H1 (cell line): ENCODE results near the gene GRM7. TPM values are rescaled to one million over a fixed set of nuclear protein-coding genes. Genes with fewer than 3 reads are reported as not detected.

Source experiments
- CTCF ChIA-PET: fragments of 300-600 bp; sonication (Branson Sonifier 250); formaldehyde crosslinking; loops from one replicate; lab custom pipeline; 2021; ENCODE audit not compliant: partially characterized antibody; lab: Charles Lee
- POLR2A ChIA-PET: fragments of 300-600 bp; sonication (Branson Sonifier 250); formaldehyde crosslinking; loops from one replicate; lab custom pipeline; 2021; ENCODE audit warnings: inconsistent platforms; ENCODE audit not compliant: partially characterized antibody; lab: Charles Lee
- DNase-seq, 2 experiments: peaks; one replicate each; pipeline versions ENCODE4 v3.0.0 to v3.0.0-alpha.2; 2010 to 2022; ENCODE audit warnings: low spot score in 2 of 2, low read depth in 1 of 2, mixed read lengths in 1 of 2
- FAIRE-seq: peaks from 2 replicates; lab custom pipeline; 2011; peaks lifted over from hg19 to GRCh38; lab: Jason Lieb, UNC
- H2AFZ ChIP-seq: 2 replicates; pipeline ENCODE4 v1.8.1; 2012; ENCODE audit warnings: low read length, inconsistent platforms
- H2AK5ac ChIP-seq: 2 replicates; pipeline ENCODE4 v1.6.1; 2013; ENCODE audit warnings: low read depth, low read length
- H2BK120ac ChIP-seq: replicated peaks from 2 replicates; pipeline ENCODE3; 2013; ENCODE audit warnings: low read depth, low read length, inconsistent platforms
- H2BK12ac ChIP-seq: 2 replicates; pipeline ENCODE4 v1.6.1; 2013; ENCODE audit warnings: low read depth, low read length
- H2BK15ac ChIP-seq: 2 replicates; pipeline ENCODE4 v1.6.1; 2013; ENCODE audit warnings: low read length
- H2BK20ac ChIP-seq: 2 replicates; pipeline ENCODE4 v1.6.1; 2013; ENCODE audit warnings: low read length
- H2BK5ac ChIP-seq: 2 replicates; pipeline ENCODE4 v1.6.1; 2013; ENCODE audit warnings: low read depth, low read length
- H3K14ac ChIP-seq: 2 replicates; pipeline ENCODE4 v1.6.1; 2013; ENCODE audit warnings: inconsistent platforms; ENCODE audit not compliant: insufficient read length
- H3K18ac ChIP-seq: 2 replicates; pipeline ENCODE4 v1.6.1; 2013; ENCODE audit warnings: low read length; ENCODE audit errors: extremely low read depth
- H3K23ac ChIP-seq: 2 replicates; pipeline ENCODE4 v1.6.1; 2013; ENCODE audit warnings: inconsistent platforms; ENCODE audit not compliant: insufficient read length
- H3K23me2 ChIP-seq: 2 replicates; pipeline ENCODE4 v1.6.1; 2013; ENCODE audit warnings: low read depth, low read length
- H3K27ac ChIP-seq: 2 replicates; pipeline ENCODE4 v1.6.1; 2011; ENCODE audit warnings: low read depth, low read length, inconsistent platforms
- H3K27me3 ChIP-seq, 4 experiments: replicated peaks in 1 of 4; 1 replicate in 1 of 4; 2 replicates in 3 of 4; pipeline versions ENCODE4 v1.6.1 to v1.8.1; 2011 to 2013; ENCODE audit warnings: low read length in 3 of 4, mild to moderate bottlenecking in 3 of 4, inconsistent platforms in 2 of 4, mixed read lengths in 2 of 4, moderate library complexity in 1 of 4; ENCODE audit not compliant: control insufficient read depth in 3 of 4, insufficient read depth in 3 of 4; ENCODE audit errors: extremely low read depth in 1 of 4
- H3K36me3 ChIP-seq, 4 experiments: 2 replicates each; pipeline versions ENCODE4 v1.6.1 to v1.8.1; 2011 to 2013; ENCODE audit warnings: mild to moderate bottlenecking in 4 of 4, low read length in 3 of 4, moderate library complexity in 2 of 4, control low read depth in 1 of 4, inconsistent platforms in 1 of 4; ENCODE audit not compliant: insufficient read depth in 4 of 4, control insufficient read depth in 2 of 4
- H3K4ac ChIP-seq: replicated peaks from 2 replicates; pipeline ENCODE3; 2013; ENCODE audit warnings: low read length, low read depth, mixed read lengths, inconsistent platforms; ENCODE audit not compliant: insufficient read length
- H3K4me1 ChIP-seq, 4 experiments: replicated peaks in 1 of 4; 1 replicate in 1 of 4; 2 replicates in 3 of 4; pipeline versions ENCODE4 v1.6.1 to v1.8.1; 2011 to 2013; ENCODE audit warnings: low read length in 3 of 4, inconsistent platforms in 2 of 4, mixed read lengths in 1 of 4; ENCODE audit not compliant: insufficient read depth in 4 of 4, control insufficient read depth in 3 of 4
- H3K4me2 ChIP-seq, 2 experiments: 2 replicates each; pipeline versions ENCODE4 v1.6.1 to v1.8.1; 2011 to 2013; ENCODE audit warnings: low read depth in 2 of 2, low read length in 2 of 2, control low read depth in 1 of 2, inconsistent platforms in 1 of 2, mild to moderate bottlenecking in 1 of 2; ENCODE audit not compliant: insufficient read depth in 1 of 2
- H3K4me3 ChIP-seq, 4 experiments: fragments of 200-600, 300-600 bp in 1 of 4; sonication (generic), shearing (Covaris generic), sonication (Bioruptor Twin) in 1 of 4; 2 replicates each; pipeline versions ENCODE4 v1.5.1 to v1.8.1; 2011 to 2016; ENCODE audit warnings: low read length in 4 of 4, low read depth in 3 of 4, control low read depth in 2 of 4, inconsistent platforms in 2 of 4, mild to moderate bottlenecking in 2 of 4, mixed read lengths in 1 of 4, moderate library complexity in 1 of 4; ENCODE audit not compliant: insufficient read depth in 2 of 4; ENCODE audit errors: extremely low read depth in 1 of 4
- H3K56ac ChIP-seq: replicated peaks from 2 replicates; pipeline ENCODE3; 2013; ENCODE audit warnings: low read depth, mild to moderate bottlenecking, mixed read lengths, low read length, inconsistent platforms; ENCODE audit not compliant: insufficient read length
- H3K79me1 ChIP-seq: 2 replicates; pipeline ENCODE4 v1.6.1; 2013; ENCODE audit warnings: low read depth, low read length, control low read depth
- H3K79me2 ChIP-seq, 2 experiments: 2 replicates each; pipeline versions ENCODE4 v1.6.1 to v1.8.1; 2012 to 2013; ENCODE audit warnings: low read length in 2 of 2, mild to moderate bottlenecking in 2 of 2, inconsistent platforms in 1 of 2; ENCODE audit not compliant: insufficient read depth in 2 of 2, control insufficient read depth in 1 of 2
- H3K9ac ChIP-seq, 4 experiments: replicated peaks in 1 of 4; 1 replicate in 1 of 4; 2 replicates in 3 of 4; pipeline versions ENCODE4 v1.6.1 to v1.8.1; 2011 to 2013; ENCODE audit warnings: low read depth in 3 of 4, low read length in 3 of 4, control low read depth in 2 of 4, mild to moderate bottlenecking in 2 of 4, moderate library complexity in 2 of 4, inconsistent platforms in 1 of 4; ENCODE audit errors: extremely low read depth in 1 of 4
- H3K9me3 ChIP-seq, 2 experiments: 2 replicates each; pipeline versions ENCODE4 v1.6.1 to v1.8.1; 2012 to 2013; ENCODE audit warnings: mild to moderate bottlenecking in 2 of 2, moderate library complexity in 2 of 2, control low read depth in 1 of 2, inconsistent platforms in 1 of 2, low read depth in 1 of 2, low read length in 1 of 2, mixed read lengths in 1 of 2; ENCODE audit not compliant: insufficient read depth in 2 of 2
- H4K20me1 ChIP-seq, 2 experiments: replicated peaks in 1 of 2; 2 replicates each; pipeline versions ENCODE3 to v1.8.1; 2011 to 2013; ENCODE audit warnings: inconsistent platforms in 2 of 2, low read length in 2 of 2, mild to moderate bottlenecking in 1 of 2; ENCODE audit not compliant: insufficient read depth in 2 of 2, control insufficient read depth in 1 of 2
- H4K5ac ChIP-seq: 2 replicates; pipeline ENCODE4 v1.6.1; 2013; ENCODE audit warnings: low read length, low read depth, mixed read lengths, inconsistent platforms; ENCODE audit not compliant: insufficient read length
- H4K8ac ChIP-seq: 2 replicates; pipeline ENCODE4 v1.8.0; 2013; ENCODE audit warnings: mild to moderate bottlenecking, moderate library complexity, low read length, inconsistent platforms; ENCODE audit not compliant: insufficient read depth; ENCODE audit errors: extremely low read depth
- H4K91ac ChIP-seq: replicated peaks from 2 replicates; pipeline ENCODE3; 2013; ENCODE audit warnings: low read length, mixed read lengths, inconsistent platforms; ENCODE audit not compliant: insufficient read length
- ATF2 ChIP-seq: IDR thresholded peaks from 2 replicates; pipeline ENCODE4 v1.6.1; 2012; ENCODE audit warnings: low read length, inconsistent platforms
- BACH1 ChIP-seq: IDR thresholded peaks from 2 replicates; pipeline ENCODE4 v1.6.1; 2012; ENCODE audit warnings: low read length, improper control_type of control experiment
- BCL11A ChIP-seq, 2 experiments: IDR thresholded peaks; one replicate each; pipeline ENCODE4 v1.6.1; 2011; ENCODE audit warnings: low read depth in 2 of 2, low read length in 2 of 2, mild to moderate bottlenecking in 2 of 2
- CBX5 ChIP-seq: fragments of 300-800, 300-1000 bp; sonication (generic); IDR thresholded peaks from 2 replicates; pipeline ENCODE4 v1.7.1; 2016; ENCODE audit warnings: antibody characterized with exemption, low read length, low read depth
- CBX8 ChIP-seq: fragments of 300-800, 300-1000 bp; sonication (generic); IDR thresholded peaks from 2 replicates; pipeline ENCODE4 v1.7.1; 2016; ENCODE audit warnings: low read depth, low read length, borderline replicate concordance
- CHD1 ChIP-seq: IDR thresholded peaks from 2 replicates; pipeline ENCODE4 v1.6.1; 2012; ENCODE audit warnings: low read depth, low read length, improper control_type of control experiment
- NANOG ChIP-seq: IDR thresholded peaks from 2 replicates; pipeline ENCODE4 v1.6.1; 2011; ENCODE audit warnings: low read length, low read depth, mild to moderate bottlenecking, inconsistent platforms; ENCODE audit not compliant: insufficient read depth, poor library complexity, severe bottlenecking
- POLR2AphosphoS5 ChIP-seq: IDR thresholded peaks from 2 replicates; pipeline ENCODE4 v1.6.1; 2011; ENCODE audit warnings: low read depth, low read length
- RBBP5 ChIP-seq: IDR thresholded peaks from 2 replicates; pipeline ENCODE4 v1.7.1; 2012; ENCODE audit warnings: low read depth, mild to moderate bottlenecking, inconsistent platforms, low read length, moderate library complexity, borderline replicate concordance
- RFX5 ChIP-seq: IDR thresholded peaks from 2 replicates; pipeline ENCODE4 v1.6.1; 2011; ENCODE audit warnings: low read depth, low read length, improper control_type of control experiment, borderline replicate concordance
- RNF2 ChIP-seq: fragments of 200-900, 300-1000 bp; sonication (generic); IDR thresholded peaks from 2 replicates; pipeline ENCODE4 v1.7.1; 2016; ENCODE audit warnings: borderline replicate concordance, low read depth, mild to moderate bottlenecking, antibody characterized with exemption, low read length; ENCODE audit not compliant: poor library complexity, severe bottlenecking; ENCODE audit errors: missing control alignments
- SAP30 ChIP-seq: fragments of 300-600 bp; sonication (generic); IDR thresholded peaks from 2 replicates; pipeline ENCODE4 v1.7.1; 2012; ENCODE audit warnings: low read length, moderate library complexity, mild to moderate bottlenecking, inconsistent platforms; ENCODE audit not compliant: insufficient read depth, insufficient replicate concordance
- WGBS, 2 experiments: shearing (Covaris generic) in 1 of 2; methylation state at CpG; one replicate each; pipeline versions ENCODE4 v1.1.6 to v1.1.7; 2013 to 2015; ENCODE audit warnings: low lambda C conversion rate in 2 of 2, mixed read lengths in 2 of 2, inconsistent platforms in 1 of 2, low coverage in 1 of 2, missing lambda C conversion rate in 1 of 2; ENCODE audit not compliant: insufficient replicate concordance in 2 of 2, insufficient coverage in 1 of 2, insufficient read length in 1 of 2; ENCODE audit errors: extremely low coverage in 1 of 2, missing lambda C conversion rate in 1 of 2; 5-methylcytosine and 5-hydroxymethylcytosine counted together
- polyA plus RNA-seq, 7 experiments: library from polyadenylated mRNA; depleted of rRNA in 3 of 7; stranded (reverse) in 5 of 7; unstranded in 2 of 7; fragments of >200 nt in 5 of 7; fragments of 200-250 nt in 2 of 7; gene quantifications; 1 replicate in 5 of 7; 2 replicates in 1 of 7; 4 replicates in 1 of 7; pipeline versions ENCODE4 v1.2.1 to v1.2.3, GENCODE V29; 2011 to 2013; ENCODE audit warnings: missing spikeins in 2 of 7, mixed read lengths in 2 of 7
- total RNA-seq: library from RNA; stranded (reverse); fragmentation: NEBNext Ultra II Directional; extraction: Animal tissue kit (Norgen Biotek cat#: 25700); gene quantifications from 2 replicates; pipeline ENCODE4 v1.2.1, GENCODE V29; 2021

The GRM7 gene
- total and polyA plus RNA-seq, 2 of the 8 experiments (the other 6 are each of a cell fraction or from before 2014, with no cell fraction given), result 0.17 to 0.24 TPM

GRCh38 chr3:7433073-7433472 is 572.2 kb downstream of the GRM7 start:
- H3K27me3 ChIP-seq, result no peaks in the 10 kb centered on the region
- H4K91ac ChIP-seq, result no peak overlapping the region
- no peak for FAIRE-seq
- no peaks in the 10 kb centered on the region for H4K20me1 ChIP-seq
- no peak overlapping the region for H2BK5ac ChIP-seq
- H3K23me2 ChIP-seq, result no peaks in the 10 kb centered on the region
- H3K14ac ChIP-seq, result no peak overlapping the region
- no peak overlapping the region for H2AK5ac ChIP-seq
- H2BK120ac ChIP-seq, result no peak overlapping the region
- no peak overlapping the region for H4K5ac ChIP-seq
- no peaks in the 10 kb centered on the region for H3K79me1 ChIP-seq
- DNase-seq, result no peak
- peaks cover 4 to 8% of the 10 kb centered on the region in 2 experiments; a peak in 1 of 4 replicates for H3K9me3 ChIP-seq
- H3K56ac ChIP-seq, result no peak overlapping the region
- WGBS, 2 experiments, result 86% methylated on average over 2 of the region's 2 CpGs; no CpG with 5 or more reads in 1 of the 2 experiments
- no peaks in the 10 kb centered on the region for H3K36me3 ChIP-seq
- CTCF ChIA-PET, result no interaction called here
- POLR2A ChIA-PET, result no interaction called here
- H3K79me2 ChIP-seq, result no peaks in the 10 kb centered on the region
- H3K27ac ChIP-seq, result no peak overlapping the region
- no peak overlapping the region for H3K4me2 ChIP-seq
- no peak overlapping the region for H2AFZ ChIP-seq
- H2BK12ac ChIP-seq, result no peak overlapping the region
- H3K18ac ChIP-seq, result no peak overlapping the region
- no peak overlapping the region for H3K4me3 ChIP-seq
- H3K4me1 ChIP-seq, result peaks cover 0 to 2% (median 0%) of the 10 kb centered on the region in 4 experiments; a peak in 1 of 7 replicates
- H4K8ac ChIP-seq, result no peak overlapping the region
- H2BK20ac ChIP-seq, result no peak overlapping the region
- H3K23ac ChIP-seq, result no peak overlapping the region
- H3K4ac ChIP-seq, result no peak overlapping the region
- no peak overlapping the region for H2BK15ac ChIP-seq
- H3K9ac ChIP-seq, result no peak overlapping the region
- TF ChIP-seq RFX5 (no peak), CBX8 (no peak), RBBP5 (no peak), SAP30 (no peak), NANOG (no peak), POLR2AphosphoS5 (no peak), ATF2 (no peak), CHD1 (no peak), BCL11A (IDR thresholded peaks at IDR 0.05; ENCODE audit: low read depth in 2 of 2, low read length in 2 of 2) (no peak), BACH1 (no peak), RNF2 (no peak), CBX5 (no peak)
